Measurements from ENCODE around the gene AFP. TPM values are rescaled to one million over a fixed set of nuclear protein-coding genes. Genes with fewer than 3 reads are reported as not detected.

Gene AFP
- total and polyA plus RNA-seq, 7 donors = not detected

DNA sequence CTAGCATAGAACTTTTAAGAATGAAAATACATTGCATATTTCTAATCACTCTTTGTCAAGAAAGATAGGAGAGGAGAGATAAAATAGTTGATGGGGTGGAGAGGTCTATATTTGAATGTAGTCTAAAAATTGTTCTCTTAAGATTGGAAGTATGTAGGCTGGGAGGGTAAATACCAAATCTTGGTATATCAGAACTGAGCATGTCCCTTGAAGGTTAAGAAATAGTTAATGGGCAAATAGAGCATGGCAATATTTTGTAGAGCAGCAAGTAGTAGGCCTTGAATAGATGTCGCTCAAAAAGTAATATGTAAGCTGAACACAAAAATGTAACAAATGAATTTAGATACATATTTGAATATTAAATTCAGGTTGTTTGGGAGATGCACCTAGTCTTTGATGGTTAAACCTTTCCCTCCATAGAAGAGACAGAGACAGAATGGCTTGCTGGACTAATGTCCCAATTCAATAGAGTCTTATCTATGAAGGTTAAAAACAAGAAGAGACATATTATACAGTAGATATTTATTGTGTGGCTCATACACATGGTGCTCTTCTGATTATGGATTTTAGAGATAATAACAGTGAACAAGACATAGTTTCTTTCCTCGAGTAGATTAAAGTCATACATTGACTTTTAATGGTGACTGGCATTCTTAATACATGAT, 19.5 kb upstream of the AFP start:
- no peak overlapping the region for H3K4me3 ChIP-seq
- 71 to 78% (median 76%) methylated on average over 2 of the region's 2 CpGs for WGBS, 3 donors
- H3K4me1 ChIP-seq = no peaks in the 10 kb centered on the region
- no peaks in the 10 kb centered on the region for H3K36me3 ChIP-seq (ENCODE audit: insufficient read depth in 1 of 2, low read depth in 1 of 2)
- no peaks in the 10 kb centered on the region for H3K27me3 ChIP-seq (ENCODE audit: insufficient read depth in 3 of 3, low read length in 2 of 3)
- DNase-seq = no peak
- TF ChIP-seq, protein P1, sequence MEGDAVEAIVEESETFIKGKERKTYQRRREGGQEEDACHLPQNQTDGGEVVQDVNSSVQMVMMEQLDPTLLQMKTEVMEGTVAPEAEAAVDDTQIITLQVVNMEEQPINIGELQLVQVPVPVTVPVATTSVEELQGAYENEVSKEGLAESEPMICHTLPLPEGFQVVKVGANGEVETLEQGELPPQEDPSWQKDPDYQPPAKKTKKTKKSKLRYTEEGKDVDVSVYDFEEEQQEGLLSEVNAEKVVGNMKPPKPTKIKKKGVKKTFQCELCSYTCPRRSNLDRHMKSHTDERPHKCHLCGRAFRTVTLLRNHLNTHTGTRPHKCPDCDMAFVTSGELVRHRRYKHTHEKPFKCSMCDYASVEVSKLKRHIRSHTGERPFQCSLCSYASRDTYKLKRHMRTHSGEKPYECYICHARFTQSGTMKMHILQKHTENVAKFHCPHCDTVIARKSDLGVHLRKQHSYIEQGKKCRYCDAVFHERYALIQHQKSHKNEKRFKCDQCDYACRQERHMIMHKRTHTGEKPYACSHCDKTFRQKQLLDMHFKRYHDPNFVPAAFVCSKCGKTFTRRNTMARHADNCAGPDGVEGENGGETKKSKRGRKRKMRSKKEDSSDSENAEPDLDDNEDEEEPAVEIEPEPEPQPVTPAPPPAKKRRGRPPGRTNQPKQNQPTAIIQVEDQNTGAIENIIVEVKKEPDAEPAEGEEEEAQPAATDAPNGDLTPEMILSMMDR (IDR thresholded peaks at IDR 0.05) = no peak
- no peak for ATAC-seq
- no peak overlapping the region for H3K27ac ChIP-seq
- no peaks in the 10 kb centered on the region for H3K9me3 ChIP-seq
- intact Hi-C loops (cut with DNase I) = loop anchor here in 1 of 2 donors (10.0 kb wide), 1 partner anchor 1662 kb away; no protein-coding TSS in a partner anchor

DNA sequence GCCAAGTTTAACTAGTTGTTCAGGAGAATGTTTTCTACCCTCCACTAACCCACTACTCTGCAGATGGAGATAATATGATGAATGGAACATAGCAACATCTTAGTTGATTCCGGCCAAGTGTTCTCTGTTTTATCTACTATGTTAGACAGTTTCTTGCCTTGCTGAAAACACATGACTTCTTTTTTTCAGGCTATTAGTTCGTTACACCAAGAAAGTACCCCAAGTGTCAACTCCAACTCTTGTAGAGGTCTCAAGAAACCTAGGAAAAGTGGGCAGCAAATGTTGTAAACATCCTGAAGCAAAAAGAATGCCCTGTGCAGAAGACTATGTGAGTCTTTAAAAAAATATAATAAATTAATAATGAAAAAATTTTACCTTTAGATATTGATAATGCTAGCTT, 18.7 kb upstream of the AFP start:
- Histone ChIP-seq H3K36me3 (ENCODE audit: insufficient read depth in 1 of 2, low read depth in 1 of 2) (no peaks in the 10 kb centered on the region), H3K9me3 (no peaks in the 10 kb centered on the region), H3K4me3 (no peak overlapping the region), H3K4me1 (no peaks in the 10 kb centered on the region), H3K27ac (no peak overlapping the region), H3K27me3 (ENCODE audit: insufficient read depth in 3 of 3, low read length in 2 of 3) (no peaks in the 10 kb centered on the region)
- DNase-seq (no peak), ATAC-seq (no peak)
- TF ChIP-seq, protein P1 (IDR thresholded peaks at IDR 0.05) = no peak
- WGBS, 3 donors = 80 to 82% (median 81%) methylated on average over 2 of the region's 2 CpGs
- intact Hi-C loops (cut with DNase I) = loop anchor here in 1 of 2 donors (10.0 kb wide), 1 partner anchor 1663 kb away; no protein-coding TSS in a partner anchor

GRCh38 chr4:73417973-73418372, 18.0 kb upstream of the AFP start:
- H3K4me1 ChIP-seq = no peaks in the 10 kb centered on the region
- intact Hi-C loops (cut with DNase I) = loop anchor here in 1 of 2 donors (10.0 kb wide), 1 partner anchor 1663 kb away; no protein-coding TSS in a partner anchor
- no peak for DNase-seq
- no peaks in the 10 kb centered on the region for H3K27me3 ChIP-seq (ENCODE audit: insufficient read depth in 3 of 3, low read length in 2 of 3)
- no peak for ATAC-seq
- WGBS, 3 donors = 75 to 80% (median 76%) methylated on average over 6 of the region's 6 CpGs
- no peaks in the 10 kb centered on the region for H3K36me3 ChIP-seq (ENCODE audit: insufficient read depth in 1 of 2, low read depth in 1 of 2)
- H3K4me3 ChIP-seq = no peak overlapping the region
- no peaks in the 10 kb centered on the region for H3K9me3 ChIP-seq
- TF ChIP-seq, protein P1 (IDR thresholded peaks at IDR 0.05) = no peak
- H3K27ac ChIP-seq = no peak overlapping the region

- ATAC-seq = no peak
- TF ChIP-seq, protein P1 (IDR thresholded peaks at IDR 0.05) = no peak
Measured at GRCh38 chr4:73418677-73419076, 17.3 kb upstream of the AFP start.

More at GRCh38 chr4:73418677-73419076, 17.3 kb upstream of the AFP start:
- 43 to 59% (median 56%) methylated on average over 1 of the region's 1 CpG for WGBS, 3 donors
- no peaks in the 10 kb centered on the region for H3K9me3 ChIP-seq
- no peak for DNase-seq
- no peaks in the 10 kb centered on the region for H3K36me3 ChIP-seq (ENCODE audit: insufficient read depth in 1 of 2, low read depth in 1 of 2)
- no peak overlapping the region for H3K4me3 ChIP-seq
- no peak overlapping the region for H3K27ac ChIP-seq
- intact Hi-C loops (cut with DNase I) = loop anchor here in 1 of 2 donors (10.0 kb wide), 1 partner anchor 1664 kb away; no protein-coding TSS in a partner anchor
- no peaks in the 10 kb centered on the region for H3K4me1 ChIP-seq
- no peaks in the 10 kb centered on the region for H3K27me3 ChIP-seq (ENCODE audit: insufficient read depth in 3 of 3, low read length in 2 of 3)
